Measurements from ENCODE around the gene KLK7. TPM values are rescaled to one million over a fixed set of nuclear protein-coding genes. Genes with fewer than 3 reads are reported as not detected.

KLK7 gene
- total RNA-seq (not detected), polyA plus RNA-seq (not detected)

DNA sequence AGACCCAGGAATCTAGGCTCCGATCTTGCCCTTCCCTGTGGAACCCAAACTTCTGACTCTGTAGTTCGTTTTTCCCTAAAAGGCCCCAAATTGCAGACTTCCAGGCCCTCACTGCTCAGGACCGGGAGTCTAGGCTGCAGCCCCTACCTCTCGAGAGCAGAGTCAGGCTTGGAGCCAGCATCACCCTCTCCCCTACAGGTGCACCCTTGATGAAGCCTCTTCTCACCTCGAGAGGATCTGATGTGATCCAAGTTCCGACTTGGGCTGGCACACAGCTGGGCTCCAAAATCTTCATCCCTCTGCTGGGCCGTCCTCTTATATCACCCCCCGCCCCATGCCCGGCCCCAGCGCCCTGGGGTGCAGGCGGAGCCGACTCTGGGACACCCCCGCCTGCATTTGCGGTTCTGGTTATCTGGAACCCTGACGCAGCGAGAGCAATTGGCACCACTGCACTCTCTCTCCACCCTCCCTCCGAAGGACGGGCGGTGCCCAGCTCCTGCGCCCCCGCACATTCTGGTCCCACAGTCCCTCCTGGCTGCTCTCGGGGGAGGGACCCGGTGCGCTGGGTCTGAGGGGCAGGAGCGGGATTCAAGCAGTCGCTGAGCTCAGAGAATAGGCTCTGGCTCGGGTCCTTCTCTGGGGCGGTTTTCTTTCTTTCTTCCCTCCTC, at the start of gene KLK7:
Gene KLK7 (minus strand): TSS at position 293 of the 668 bp plus-strand sequence. CDS start 1,518 bp downstream, outside the sequence.
- H3K27ac Mint-ChIP-seq, result no peak within 1 kb of the TSS
- no peaks in the 10 kb centered on the region for H3K36me3 Mint-ChIP-seq
- no peaks in the 10 kb centered on the region for H3K4me1 Mint-ChIP-seq
- H3K27me3 Mint-ChIP-seq, result peaks cover 30 to 37% of the 10 kb centered on the region in 2 donors
- no peak within 1 kb of the TSS for H3K4me3 ChIP-seq (ENCODE audit: low read length in 2 of 2)
- POLR2A ChIA-PET (ENCODE audit: partially characterized antibody), result no interaction called here
- intact Hi-C loops (cut with micrococcal nuclease), result no loop called here
- peaks cover 0 to 5% (median 0%) of the 10 kb centered on the region in 8 donors for H3K9me3 Mint-ChIP-seq
- no peak within 1 kb of the TSS for H3K27ac ChIP-seq (ENCODE audit: low read depth, low read length)
- H3K4me1 ChIP-seq (ENCODE audit: insufficient read depth, low read length), result no peaks in the 10 kb centered on the region
- CTCF ChIA-PET (ENCODE audit: partially characterized antibody), result no interaction called here
- H3K36me3 ChIP-seq (ENCODE audit: insufficient read depth, low read length), result no peaks in the 10 kb centered on the region
- H3K27me3 ChIP-seq (ENCODE audit: insufficient read depth, low read length), result no peaks in the 10 kb centered on the region
- H3K9me3 ChIP-seq (ENCODE audit: control insufficient read depth in 1 of 2, low read length in 2 of 2), result no peaks in the 10 kb centered on the region
- H3K4me3 Mint-ChIP-seq, result no peak within 1 kb of the TSS
- no peak for DNase-seq

DNA sequence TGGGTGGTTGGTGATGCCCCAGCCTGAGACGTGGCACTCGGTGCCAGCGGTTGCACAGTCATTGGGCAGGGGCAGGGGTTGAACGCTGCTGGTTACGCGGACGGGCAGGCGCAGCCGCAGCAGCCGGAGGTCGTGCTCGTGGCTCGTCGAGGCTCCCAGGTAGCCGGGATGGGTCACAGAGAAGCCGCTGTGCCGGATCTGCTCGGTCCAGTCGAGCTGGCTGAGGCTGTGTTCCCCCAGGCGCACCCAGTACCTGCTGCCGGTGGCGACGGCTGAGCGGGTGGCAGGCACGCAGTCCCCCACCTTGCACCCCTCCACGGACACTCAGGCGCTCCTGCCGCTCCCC, 48.1 kb upstream of the KLK7 start:
- Mint-ChIP-seq H3K4me1 (peaks cover 0 to under 1% (median 0%) of the 10 kb centered on the region in 4 donors), H3K4me3 (no peak overlapping the region), H3K9me3 (peaks cover 0 to 3% (median 0%) of the 10 kb centered on the region in 8 donors), H3K36me3 (no peaks in the 10 kb centered on the region), H3K27ac (no peak overlapping the region), H3K27me3 (peaks cover 20 to 28% of the 10 kb centered on the region in 2 donors)
- no peak for DNase-seq
- Histone ChIP-seq H3K27ac (ENCODE audit: low read depth, low read length) (no peak overlapping the region), H3K4me1 (ENCODE audit: insufficient read depth, low read length) (no peaks in the 10 kb centered on the region), H3K9me3 (ENCODE audit: control insufficient read depth in 1 of 2, low read length in 2 of 2) (no peaks in the 10 kb centered on the region), H3K4me3 (ENCODE audit: low read length in 2 of 2) (no peak overlapping the region), H3K27me3 (ENCODE audit: insufficient read depth, low read length) (no peaks in the 10 kb centered on the region), H3K36me3 (ENCODE audit: insufficient read depth, low read length) (no peaks in the 10 kb centered on the region)
- intact Hi-C loops (cut with micrococcal nuclease), result no loop called here
- ChIA-PET POLR2A (ENCODE audit: partially characterized antibody) (no interaction called here), CTCF (ENCODE audit: partially characterized antibody) (no interaction called here)

DNA sequence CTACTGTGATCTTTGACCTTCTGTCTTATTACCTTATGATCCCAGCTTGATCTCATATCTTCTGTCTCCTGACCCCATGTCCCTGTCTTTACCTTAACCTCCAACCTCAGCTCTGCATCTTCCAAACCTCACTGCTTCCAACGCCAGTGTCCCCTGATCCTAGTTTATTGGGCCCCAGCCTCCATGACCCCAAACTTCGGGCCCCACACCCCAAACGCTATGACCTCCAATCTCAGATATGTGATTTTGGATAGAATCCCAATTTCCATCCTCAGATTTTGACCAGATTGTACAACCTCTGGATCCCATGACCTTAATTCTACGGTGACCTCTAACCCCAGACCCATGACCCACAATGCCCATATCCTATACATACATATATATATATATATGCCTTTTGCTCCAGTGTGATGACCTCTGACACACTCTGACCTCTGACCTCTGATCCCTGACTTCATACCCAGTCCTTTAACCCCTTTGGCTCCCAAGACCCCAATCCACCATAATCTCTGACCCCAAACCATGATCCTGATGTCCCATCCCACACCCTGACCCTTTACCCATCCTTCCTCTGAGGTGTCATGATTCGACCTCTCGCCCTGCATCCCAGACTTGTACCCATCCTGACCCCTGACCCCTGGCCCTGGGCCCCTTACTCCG, 47.6 kb upstream of the KLK7 start:
- H3K36me3 ChIP-seq (ENCODE audit: insufficient read depth, low read length), result no peaks in the 10 kb centered on the region
- H3K4me1 ChIP-seq (ENCODE audit: insufficient read depth, low read length), result no peaks in the 10 kb centered on the region
- ChIA-PET POLR2A (ENCODE audit: partially characterized antibody) (no interaction called here), CTCF (ENCODE audit: partially characterized antibody) (no interaction called here)
- no peak overlapping the region for H3K27ac ChIP-seq (ENCODE audit: low read depth, low read length)
- no peak for DNase-seq
- no peaks in the 10 kb centered on the region for H3K36me3 Mint-ChIP-seq
- H3K4me3 ChIP-seq (ENCODE audit: low read length in 2 of 2), result no peak overlapping the region
- peaks cover 0 to 3% (median under 1%) of the 10 kb centered on the region in 4 donors for H3K4me1 Mint-ChIP-seq
- peaks cover 23 to 31% of the 10 kb centered on the region in 2 donors for H3K27me3 Mint-ChIP-seq
- peaks cover 0 to 4% (median 0%) of the 10 kb centered on the region in 8 donors for H3K9me3 Mint-ChIP-seq
- intact Hi-C loops (cut with micrococcal nuclease), result no loop called here
- no peaks in the 10 kb centered on the region for H3K9me3 ChIP-seq (ENCODE audit: control insufficient read depth in 1 of 2, low read length in 2 of 2)
- no peaks in the 10 kb centered on the region for H3K27me3 ChIP-seq (ENCODE audit: insufficient read depth, low read length)
- H3K27ac Mint-ChIP-seq, result peak overlapping the region in 1 of 7 donors; percentile 48
- no peak overlapping the region for H3K4me3 Mint-ChIP-seq

DNA sequence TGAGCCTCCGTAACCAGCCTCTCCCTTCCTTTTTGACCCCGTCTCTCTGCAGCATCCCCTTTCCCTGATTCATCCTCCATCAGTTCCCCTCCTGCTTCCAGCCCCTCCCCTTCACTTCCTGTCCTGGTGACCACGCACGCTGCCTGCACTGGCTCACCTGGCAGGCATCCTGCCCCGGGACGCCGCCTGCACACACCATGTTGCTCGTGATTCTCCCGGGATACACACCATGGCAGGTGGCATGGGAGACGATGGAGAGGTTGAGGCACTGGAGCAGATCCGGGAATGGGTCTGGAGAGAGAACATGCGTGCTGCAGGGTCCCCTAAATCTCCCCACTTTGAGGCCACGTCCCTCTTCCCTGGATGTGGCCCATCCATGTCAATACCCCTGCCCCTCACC, 46.9 kb upstream of the KLK7 start:
- Histone ChIP-seq H3K27ac (ENCODE audit: low read depth, low read length) (no peak overlapping the region), H3K27me3 (ENCODE audit: insufficient read depth, low read length) (no peaks in the 10 kb centered on the region), H3K9me3 (ENCODE audit: control insufficient read depth in 1 of 2, low read length in 2 of 2) (no peaks in the 10 kb centered on the region), H3K36me3 (ENCODE audit: insufficient read depth, low read length) (no peaks in the 10 kb centered on the region), H3K4me1 (ENCODE audit: insufficient read depth, low read length) (no peaks in the 10 kb centered on the region), H3K4me3 (ENCODE audit: low read length in 2 of 2) (no peak overlapping the region)
- H3K27me3 Mint-ChIP-seq, result peaks cover 23 to 31% of the 10 kb centered on the region in 2 donors
- H3K27ac Mint-ChIP-seq, result no peak overlapping the region
- intact Hi-C loops (cut with micrococcal nuclease), result no loop called here
- peaks cover 0 to 4% (median 0%) of the 10 kb centered on the region in 8 donors for H3K9me3 Mint-ChIP-seq
- H3K36me3 Mint-ChIP-seq, result no peaks in the 10 kb centered on the region
- DNase-seq, result no peak
- CTCF ChIA-PET (ENCODE audit: partially characterized antibody), result no interaction called here
- POLR2A ChIA-PET (ENCODE audit: partially characterized antibody), result no interaction called here
- H3K4me3 Mint-ChIP-seq, result no peak overlapping the region
- H3K4me1 Mint-ChIP-seq, result peaks cover 0 to 3% (median under 1%) of the 10 kb centered on the region in 4 donors

GRCh38 chr19:51029718-51030117, 46.0 kb upstream of the KLK7 start:
- Mint-ChIP-seq H3K36me3 (no peaks in the 10 kb centered on the region), H3K27me3 (peaks cover 26 to 32% of the 10 kb centered on the region in 2 donors), H3K4me3 (no peak overlapping the region), H3K9me3 (peaks cover 0 to 4% (median 0%) of the 10 kb centered on the region in 8 donors), H3K4me1 (peaks cover 0 to 3% (median under 1%) of the 10 kb centered on the region in 4 donors), H3K27ac (no peak overlapping the region)
- Histone ChIP-seq H3K27ac (ENCODE audit: low read depth, low read length) (no peak overlapping the region), H3K4me3 (ENCODE audit: low read length in 2 of 2) (no peak overlapping the region), H3K36me3 (ENCODE audit: insufficient read depth, low read length) (no peaks in the 10 kb centered on the region), H3K4me1 (ENCODE audit: insufficient read depth, low read length) (no peaks in the 10 kb centered on the region), H3K9me3 (ENCODE audit: control insufficient read depth in 1 of 2, low read length in 2 of 2) (no peaks in the 10 kb centered on the region), H3K27me3 (ENCODE audit: insufficient read depth, low read length) (no peaks in the 10 kb centered on the region)
- intact Hi-C loops (cut with micrococcal nuclease), result no loop called here
- no peak for DNase-seq
- ChIA-PET POLR2A (ENCODE audit: partially characterized antibody) (no interaction called here), CTCF (ENCODE audit: partially characterized antibody) (no interaction called here)

- DNase-seq, result no peak
- H3K27me3 ChIP-seq (ENCODE audit: insufficient read depth, low read length), result no peaks in the 10 kb centered on the region
- CTCF ChIA-PET (ENCODE audit: partially characterized antibody), result no interaction called here
- no peaks in the 10 kb centered on the region for H3K9me3 ChIP-seq (ENCODE audit: control insufficient read depth in 1 of 2, low read length in 2 of 2)
- POLR2A ChIA-PET (ENCODE audit: partially characterized antibody), result no interaction called here
- intact Hi-C loops (cut with micrococcal nuclease), result no loop called here
- no peak overlapping the region for H3K4me3 ChIP-seq (ENCODE audit: low read length in 2 of 2)
- Mint-ChIP-seq H3K36me3 (no peaks in the 10 kb centered on the region), H3K4me3 (no peak overlapping the region), H3K9me3 (peaks cover 0 to 4% (median 0%) of the 10 kb centered on the region in 8 donors), H3K27ac (no peak overlapping the region), H3K4me1 (peaks cover 0 to 3% (median under 1%) of the 10 kb centered on the region in 4 donors), H3K27me3 (peaks cover 24 to 29% of the 10 kb centered on the region in 2 donors)
- H3K27ac ChIP-seq (ENCODE audit: low read depth, low read length), result no peak overlapping the region
- H3K36me3 ChIP-seq (ENCODE audit: insufficient read depth, low read length), result no peaks in the 10 kb centered on the region
- no peaks in the 10 kb centered on the region for H3K4me1 ChIP-seq (ENCODE audit: insufficient read depth, low read length)
These were observed 44.2 kb upstream of the KLK7 start for GRCh38 chr19:51027873-51028272.

GRCh38 chr19:51027126-51027806, 43.5 kb upstream of the KLK7 start:
- H3K27me3 Mint-ChIP-seq, result peaks cover 28 to 34% of the 10 kb centered on the region in 2 donors
- intact Hi-C loops (cut with micrococcal nuclease), result no loop called here
- H3K27me3 ChIP-seq (ENCODE audit: insufficient read depth, low read length), result no peaks in the 10 kb centered on the region
- H3K4me1 ChIP-seq (ENCODE audit: insufficient read depth, low read length), result no peaks in the 10 kb centered on the region
- POLR2A ChIA-PET (ENCODE audit: partially characterized antibody), result no interaction called here
- CTCF ChIA-PET (ENCODE audit: partially characterized antibody), result no interaction called here
- no peaks in the 10 kb centered on the region for H3K36me3 Mint-ChIP-seq
- H3K9me3 Mint-ChIP-seq, result peaks cover 0 to 4% (median 0%) of the 10 kb centered on the region in 8 donors
- no peak overlapping the region for H3K4me3 ChIP-seq (ENCODE audit: low read length in 2 of 2)
- H3K27ac Mint-ChIP-seq, result no peak overlapping the region
- H3K9me3 ChIP-seq (ENCODE audit: control insufficient read depth in 1 of 2, low read length in 2 of 2), result no peaks in the 10 kb centered on the region
- peaks cover 0 to 3% (median under 1%) of the 10 kb centered on the region in 4 donors for H3K4me1 Mint-ChIP-seq
- DNase-seq, result no peak
- no peak overlapping the region for H3K27ac ChIP-seq (ENCODE audit: low read depth, low read length)
- no peaks in the 10 kb centered on the region for H3K36me3 ChIP-seq (ENCODE audit: insufficient read depth, low read length)
- H3K4me3 Mint-ChIP-seq, result no peak overlapping the region

Measured in CD4-positive, alpha-beta memory T cell (primary cell).